B cell (primary cell): Measurements from ENCODE around the gene GSG1L. TPM values are rescaled to one million over a fixed set of nuclear protein-coding genes. Genes with fewer than 3 reads are reported as not detected.
A peak's percentile ranks its signal among the peaks of the same experiment; 100 is the strongest.

Source experiments
- ATAC-seq: fragments of 200-7000 bp; cut with Tn5 transposase; one replicate; pipeline ENCODE4 v1.10.0; 2021; ENCODE audit warnings: low read depth, mild to moderate bottlenecking, moderate number of reproducible peaks, moderate library complexity
- CTCF ChIA-PET: fragments of 350-600 bp; sonication (Branson Sonifier 250); formaldehyde crosslinking; loops from one replicate; lab custom pipeline; 2021; ENCODE audit warnings: antibody characterized with exemption, inconsistent platforms; lab: Charles Lee
- POLR2A ChIA-PET: fragments of 350-600 bp; sonication (Branson Sonifier 250); formaldehyde crosslinking; loops from one replicate; lab custom pipeline; 2021; ENCODE audit warnings: antibody characterized with exemption; lab: Charles Lee
- DNase-seq: peaks from one replicate; pipeline ENCODE4 v3.0.0; 2013
- H2AFZ ChIP-seq: 2 replicates; pipeline ENCODE4 v1.6.1; 2012; ENCODE audit warnings: mild to moderate bottlenecking, low read depth, low read length; ENCODE audit not compliant: insufficient read depth, poor library complexity, severe bottlenecking
- H3K27ac ChIP-seq, 2 donors: 1 replicate in 1 of 2; 2 replicates in 1 of 2; pipeline ENCODE4 v1.5.1; 2012 to 2013; ENCODE audit warnings: low read length in 2 of 2, mild to moderate bottlenecking in 2 of 2, moderate library complexity in 1 of 2
- H3K27me3 ChIP-seq, 4 experiments: fragments of 200-600 bp in 1 of 4; sonication (generic) in 1 of 4; replicated peaks in 1 of 4; 1 replicate in 2 of 4; 2 replicates in 2 of 4; pipeline versions ENCODE4 v1.6.1 to v1.7.0; 2013 to 2016; ENCODE audit warnings: low read length in 3 of 4, mild to moderate bottlenecking in 2 of 4, mixed read lengths in 1 of 4, moderate library complexity in 1 of 4; ENCODE audit not compliant: insufficient read depth in 4 of 4, control insufficient read depth in 3 of 4; ENCODE audit errors: control extremely low read depth in 1 of 4
- H3K36me3 ChIP-seq, 2 experiments: replicated peaks in 1 of 2; 1 replicate in 1 of 2; 2 replicates in 1 of 2; pipeline versions ENCODE4 v1.6.1 to v1.7.1; 2013; ENCODE audit warnings: low read length in 1 of 2; ENCODE audit not compliant: insufficient read depth in 2 of 2, control insufficient read depth in 1 of 2; ENCODE audit errors: control extremely low read depth in 1 of 2, extremely low read depth in 1 of 2
- H3K4me1 ChIP-seq, 2 donors: fragments of 200-600 bp in 1 of 2; sonication (generic) in 1 of 2; 1 replicate in 1 of 2; 2 replicates in 1 of 2; pipeline versions ENCODE4 v1.5.1 to v1.6.1; 2013 to 2017; ENCODE audit warnings: low read length in 2 of 2; ENCODE audit not compliant: control insufficient read depth in 2 of 2, insufficient read depth in 2 of 2
- H3K4me2 ChIP-seq: replicated peaks from 2 replicates; pipeline ENCODE3; 2012; ENCODE audit warnings: mild to moderate bottlenecking, low read depth, low read length; ENCODE audit not compliant: poor library complexity, severe bottlenecking
- H3K4me3 ChIP-seq, 5 experiments: fragments of 200-600 bp in 1 of 5; sonication (generic) in 1 of 5; 1 replicate in 3 of 5; 2 replicates in 2 of 5; pipeline versions ENCODE4 v1.5.1 to v1.7.0; 2011 to 2016; ENCODE audit warnings: low read length in 4 of 5, mild to moderate bottlenecking in 4 of 5, low read depth in 2 of 5, control low read depth in 1 of 5, moderate library complexity in 1 of 5; ENCODE audit not compliant: insufficient read depth in 1 of 5; ENCODE audit errors: control extremely low read depth in 1 of 5, extremely low read depth in 1 of 5
- H3K79me2 ChIP-seq: fragments of 200-600 bp; sonication (generic); one replicate; pipeline ENCODE4 v1.6.0; 2016; ENCODE audit warnings: low read length; ENCODE audit not compliant: control insufficient read depth, insufficient read depth
- H3K9ac ChIP-seq: fragments of 200-600 bp; sonication (generic); 2 replicates; pipeline ENCODE4 v1.6.1; 2017; ENCODE audit warnings: mild to moderate bottlenecking, low read length, moderate library complexity
- H3K9me3 ChIP-seq, 3 donors: one replicate each; pipeline versions ENCODE4 v1.6.1 to v1.7.1; 2013; ENCODE audit warnings: low read length in 2 of 3; ENCODE audit not compliant: control insufficient read depth in 2 of 3, insufficient read depth in 1 of 3; ENCODE audit errors: control extremely low read depth in 1 of 3
- H4K20me1 ChIP-seq: 2 replicates; pipeline ENCODE4 v1.6.0; 2012; ENCODE audit warnings: mild to moderate bottlenecking, low read length; ENCODE audit not compliant: insufficient read depth, control insufficient read depth, poor library complexity, severe bottlenecking
- H3K27ac Mint-ChIP-seq: one replicate; pipeline ENCODE4 v1.8.0; 2021; ENCODE audit warnings: mixed read lengths
- H3K27me3 Mint-ChIP-seq: one replicate; pipeline ENCODE4 v1.8.0; 2021; ENCODE audit warnings: mixed read lengths
- H3K4me1 Mint-ChIP-seq: one replicate; pipeline ENCODE4 v1.8.0; 2021; ENCODE audit warnings: mixed read lengths
- H3K4me3 Mint-ChIP-seq: one replicate; pipeline ENCODE4 v1.8.0; 2021; ENCODE audit warnings: mixed read lengths
- H3K9me3 Mint-ChIP-seq: one replicate; pipeline ENCODE4 v1.8.0; 2022; ENCODE audit warnings: mixed read lengths; ENCODE audit not compliant: insufficient read depth
- CTCF ChIP-seq: fragments of 200-600 bp; IDR thresholded peaks from one replicate; pipeline ENCODE4 v1.8.0; 2022; ENCODE audit warnings: antibody characterized with exemption, mild to moderate bottlenecking
- EZH2 ChIP-seq: IDR thresholded peaks from 2 replicates; pipeline ENCODE4 v1.6.1; 2012; ENCODE audit warnings: borderline replicate concordance, low read depth, mild to moderate bottlenecking, moderate library complexity, low read length; ENCODE audit not compliant: insufficient read depth, poor library complexity, severe bottlenecking
- WGBS: methylation state at CpG from one replicate; pipeline ENCODE4 v1.1.5; 2013; ENCODE audit warnings: missing lambda C conversion rate; ENCODE audit not compliant: insufficient coverage; 5-methylcytosine and 5-hydroxymethylcytosine counted together
- intact Hi-C: fragments of 100-400 bp; cut with micrococcal nuclease; formaldehyde crosslinking; loops from one replicate; pipeline ENCODE4 v1.10.0; 2022
- polyA plus RNA-seq: library from polyadenylated mRNA; depleted of rRNA; stranded (reverse); fragments of >200 nt; gene quantifications from 2 replicates; pipeline ENCODE4 v1.2.3, GENCODE V29; 2012
- total RNA-seq, 2 donors: library from RNA; stranded (reverse); fragments of 120-200 nt in 1 of 2; gene quantifications; 1 replicate in 1 of 2; 2 replicates in 1 of 2; pipeline versions ENCODE4 v1.2.3 to v1.2.4, GENCODE V29; 2013 to 2022

Gene GSG1L
- total and polyA plus RNA-seq, 2 donors (not counting 1 experiment from before 2014, with no cell fraction given): 0.01 TPM; not detected in 1

GRCh38 chr16:28062847-28063521, 530 bp downstream of the GSG1L start:
- intact Hi-C loops: no loop called here
- H4K20me1 ChIP-seq: no peaks in the 10 kb centered on the region
- H3K4me3 Mint-ChIP-seq: no peak overlapping the region
- no peak overlapping the region for H3K4me3 ChIP-seq
- no peak overlapping the region for H3K27ac ChIP-seq
- no peak for ATAC-seq
- no peaks in the 10 kb centered on the region for H3K4me1 ChIP-seq
- no peaks in the 10 kb centered on the region for H3K79me2 ChIP-seq
- no peaks in the 10 kb centered on the region for H3K4me1 Mint-ChIP-seq
- H3K9ac ChIP-seq: no peak overlapping the region
- peak overlapping the region; percentile 38 for H3K4me2 ChIP-seq
- H3K9me3 ChIP-seq: peaks cover 0 to 4% (median 0%) of the 10 kb centered on the region in 3 donors
- H3K36me3 ChIP-seq: no peaks in the 10 kb centered on the region
- no peaks in the 10 kb centered on the region for H3K9me3 Mint-ChIP-seq
- H2AFZ ChIP-seq: no peak overlapping the region
- no peak for TF ChIP-seq EZH2
- TF ChIP-seq CTCF: no peak
- H3K27ac Mint-ChIP-seq: no peak overlapping the region
- WGBS: under 1% methylated on average over 99 of the region's 99 CpGs
- DNase-seq: no peak
- H3K27me3 Mint-ChIP-seq: peaks cover 51% of the 10 kb centered on the region
- CTCF ChIA-PET: no interaction called here
- POLR2A ChIA-PET: no interaction called here
- H3K27me3 ChIP-seq: peaks cover 0 to 20% (median 6%) of the 10 kb centered on the region in 4 experiments

- intact Hi-C loops: no loop called here
These were observed 1.2 kb downstream of the GSG1L start for GRCh38 chr16:28062261-28062846.

More at GRCh38 chr16:28062261-28062846, 1.2 kb downstream of the GSG1L start:
- H3K4me2 ChIP-seq: peak overlapping the region; percentile 8
- peaks cover 0 to 20% (median 6%) of the 10 kb centered on the region in 4 experiments for H3K27me3 ChIP-seq
- no peak overlapping the region for H2AFZ ChIP-seq
- H3K27ac Mint-ChIP-seq: no peak overlapping the region
- H3K9me3 Mint-ChIP-seq: no peaks in the 10 kb centered on the region
- no peak for TF ChIP-seq CTCF
- CTCF ChIA-PET: interaction anchor here (1.2 kb wide), 1 partner anchor 9 kb away, joined by 6 read pairs; no protein-coding TSS in a partner anchor
- H3K9me3 ChIP-seq: peaks cover 0 to 4% (median 0%) of the 10 kb centered on the region in 3 donors
- no peak overlapping the region for H3K27ac ChIP-seq
- H4K20me1 ChIP-seq: no peaks in the 10 kb centered on the region
- H3K79me2 ChIP-seq: no peaks in the 10 kb centered on the region
- H3K9ac ChIP-seq: no peak overlapping the region
- DNase-seq: no peak
- WGBS: 10% methylated on average over 20 of the region's 39 CpGs
- ATAC-seq: no peak
- H3K36me3 ChIP-seq: no peaks in the 10 kb centered on the region
- no peak overlapping the region for H3K4me3 ChIP-seq
- no peak overlapping the region for H3K4me3 Mint-ChIP-seq
- POLR2A ChIA-PET: no interaction called here
- peaks cover 51% of the 10 kb centered on the region for H3K27me3 Mint-ChIP-seq
- H3K4me1 ChIP-seq: no peaks in the 10 kb centered on the region
- H3K4me1 Mint-ChIP-seq: no peaks in the 10 kb centered on the region
